Right renal pelvis (tissue), 4 donors: ENCODE measurements around the gene NFE2L2. TPM values are rescaled to one million over a fixed set of nuclear protein-coding genes. Genes with fewer than 3 reads are reported as not detected.
"Not testable (repeated sequence)": the region's sequence is repeated elsewhere in the genome, so short reads cannot be mapped to it uniquely, and the experiment has no call there.

Experiments used
- DNase-seq, 4 donors: peaks; one replicate each; pipeline ENCODE4 v3.0.0-alpha.2; 2013; ENCODE audit warnings: low read depth in 4 of 4, low spot score in 3 of 4, missing footprints in 1 of 4
- polyA plus RNA-seq, 4 donors: library from polyadenylated mRNA; unstranded; fragments of 120-200 nt; gene quantifications; one replicate each; pipeline ENCODE4 v1.2.1, GENCODE V29; 2013; ENCODE audit not compliant: insufficient read length in 4 of 4

Gene NFE2L2
- polyA plus RNA-seq, 4 donors, result 145 to 173 (median 161) TPM

GRCh38 chr2:177281400-177282180 is 17.1 kb upstream of the NFE2L2 start:
- DNase-seq, result no peak

GRCh38 chr2:177279847-177280246 is 15.3 kb upstream of the NFE2L2 start:
- DNase-seq, result no peak

GRCh38 chr2:177275743-177276055 is 11.2 kb upstream of the NFE2L2 start:
- no peak for DNase-seq

GRCh38 chr2:177275040-177275742 is 10.7 kb upstream of the NFE2L2 start:
- DNase-seq, result no peak

GRCh38 chr2:177273408-177273807 is 8.9 kb upstream of the NFE2L2 start:
- no peak for DNase-seq

- no peak for DNase-seq
Observed at GRCh38 chr2:177272765-177273164, 8.2 kb upstream of the NFE2L2 start.

GRCh38 chr2:177271981-177272666 is 7.6 kb upstream of the NFE2L2 start:
- DNase-seq, result no peak

GRCh38 chr2:177270531-177270930 is 6.0 kb upstream of the NFE2L2 start:
- no peak for DNase-seq

GRCh38 chr2:177268901-177269300 is 4.4 kb upstream of the NFE2L2 start:
- DNase-seq, result no peak

GRCh38 chr2:177268187-177268871 is 3.8 kb upstream of the NFE2L2 start:
- DNase-seq, result no peak

GRCh38 chr2:177266955-177267354 is 2.4 kb upstream of the NFE2L2 start:
- DNase-seq, result not testable (repeated sequence)

GRCh38 chr2:177265824-177266817 is 1.6 kb upstream of the NFE2L2 start:
- DNase-seq, result no peak

- peak in 1 of 4 donors; percentile 56 for DNase-seq
Observed at GRCh38 chr2:177264209-177264692, 276 bp downstream of the NFE2L2 start.

- peak; percentile 97 to 98 (median 98) for DNase-seq
Observed at GRCh38 chr2:177263451-177264208, 897 bp downstream of the NFE2L2 start.

- no peak for DNase-seq
Observed at GRCh38 chr2:177262958-177263450, 1.5 kb downstream of the NFE2L2 start.

- no peak for DNase-seq
Observed at GRCh38 chr2:177262092-177262491, 2.4 kb downstream of the NFE2L2 start.

GRCh38 chr2:177261116-177262060 is 3.1 kb downstream of the NFE2L2 start:
- DNase-seq, result no peak

- no peak for DNase-seq
Observed at GRCh38 chr2:177260379-177260778, 4.1 kb downstream of the NFE2L2 start.
